Esophagus muscularis mucosa (tissue), 4 donors: Measurements from ENCODE around the gene PPARD. TPM values are rescaled to one million over a fixed set of nuclear protein-coding genes. Genes with fewer than 3 reads are reported as not detected.

ENCODE experiments used
- DNase-seq: peaks from one replicate; pipeline ENCODE4 v3.0.0-alpha.2; 2017; ENCODE audit errors: extremely low spot score
- H3K27ac ChIP-seq, 4 donors: fragments of 200-600 bp; sonication (generic); replicated peaks in 1 of 4; 1 replicate in 3 of 4; 2 replicates in 1 of 4; pipeline ENCODE4 v1.5.1; 2016 to 2019; ENCODE audit warnings: mild to moderate bottlenecking in 1 of 4
- H3K27me3 ChIP-seq, 4 donors: fragments of 200-600 bp; sonication (generic); one replicate each; pipeline versions ENCODE4 v1.5.1 to v1.6.0; 2016 to 2019
- H3K36me3 ChIP-seq, 4 donors: fragments of 200-600 bp; sonication (generic); one replicate each; pipeline ENCODE4 v1.5.1; 2016 to 2019
- H3K4me1 ChIP-seq, 4 donors: fragments of 200-600 bp; sonication (generic); one replicate each; pipeline ENCODE4 v1.5.1; 2016 to 2019
- H3K4me3 ChIP-seq, 4 donors: fragments of 200-600 bp; sonication (generic); 1 replicate in 2 of 4; 2 replicates in 2 of 4; pipeline ENCODE4 v1.5.1; 2016 to 2019; ENCODE audit warnings: mild to moderate bottlenecking in 4 of 4, moderate library complexity in 1 of 4
- H3K9me3 ChIP-seq, 4 donors: fragments of 200-600 bp; sonication (generic); 1 replicate in 3 of 4; 2 replicates in 1 of 4; pipeline ENCODE4 v1.5.1; 2016 to 2019
- EP300 ChIP-seq: sonication (generic); formaldehyde crosslinking; IDR thresholded peaks from one replicate; pipeline ENCODE4 v1.6.1; 2017; ENCODE audit warnings: antibody characterized with exemption
- POLR2A ChIP-seq: fragments of 450-650 bp; IDR thresholded peaks from one replicate; pipeline ENCODE4 v1.6.1; 2017; ENCODE audit warnings: antibody characterized with exemption, moderate library complexity, mild to moderate bottlenecking, low read depth
- POLR2AphosphoS5 ChIP-seq, 2 donors: sonication (generic); formaldehyde crosslinking; IDR thresholded peaks; one replicate each; pipeline ENCODE4 v1.6.1; 2017; ENCODE audit warnings: antibody characterized with exemption in 2 of 2
- WGBS: methylation state at CpG from one replicate; pipeline ENCODE4 v1.1.5; 2018; 5-methylcytosine and 5-hydroxymethylcytosine counted together
- intact Hi-C: fragments of 100-400 bp; cut with DNase I; formaldehyde crosslinking; loops from one replicate; pipeline ENCODE4 v1.15.1; 2023
- total RNA-seq, 4 donors: library from RNA; depleted of rRNA; stranded (reverse); fragments of >200 nt; gene quantifications; one replicate each; pipeline versions ENCODE4 v1.1.0 to v1.2.1, GENCODE V29; 2016
- TF ChIP-seq, protein P1 (sequence below), 3 experiments: fragments of 200-600 bp in 2 of 3; fragments of 450-650 bp in 1 of 3; sonication (generic) in 2 of 3; IDR thresholded peaks; one replicate each; pipeline ENCODE4 v1.5.1; 2017 to 2019; ENCODE audit warnings: antibody characterized with exemption in 3 of 3, mild to moderate bottlenecking in 2 of 3, moderate library complexity in 1 of 3

The PPARD gene
- total RNA-seq, 4 donors from 2014 or later = 10.8 to 22.4 (median 16.0) TPM

DNA sequence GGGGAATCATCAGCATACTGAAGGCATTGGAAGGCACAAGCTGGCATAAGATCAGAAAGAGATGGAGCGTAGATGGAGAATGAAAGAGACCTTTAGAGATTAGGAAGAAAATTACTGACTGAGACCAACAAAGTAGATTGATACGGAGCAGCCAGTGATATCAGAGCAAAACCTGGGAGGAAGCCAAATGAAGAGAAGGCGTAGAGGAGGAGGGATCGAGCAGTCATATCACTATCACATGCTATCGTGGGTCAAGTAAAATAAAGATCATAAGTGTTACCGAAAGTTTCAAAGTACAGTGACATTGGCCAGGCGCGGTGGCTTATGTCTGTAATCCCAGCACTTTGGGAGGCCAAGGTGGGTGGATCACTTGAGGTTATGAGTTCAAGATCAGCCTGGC is 56.2 kb downstream of the PPARD start:
- no peak overlapping the region for H3K4me3 ChIP-seq
- intact Hi-C loops = no loop called here
- TF ChIP-seq POLR2A (no peak), POLR2AphosphoS5 (IDR thresholded peaks at IDR 0.05) (no peak), EP300 (no peak)
- TF ChIP-seq, protein P1, sequence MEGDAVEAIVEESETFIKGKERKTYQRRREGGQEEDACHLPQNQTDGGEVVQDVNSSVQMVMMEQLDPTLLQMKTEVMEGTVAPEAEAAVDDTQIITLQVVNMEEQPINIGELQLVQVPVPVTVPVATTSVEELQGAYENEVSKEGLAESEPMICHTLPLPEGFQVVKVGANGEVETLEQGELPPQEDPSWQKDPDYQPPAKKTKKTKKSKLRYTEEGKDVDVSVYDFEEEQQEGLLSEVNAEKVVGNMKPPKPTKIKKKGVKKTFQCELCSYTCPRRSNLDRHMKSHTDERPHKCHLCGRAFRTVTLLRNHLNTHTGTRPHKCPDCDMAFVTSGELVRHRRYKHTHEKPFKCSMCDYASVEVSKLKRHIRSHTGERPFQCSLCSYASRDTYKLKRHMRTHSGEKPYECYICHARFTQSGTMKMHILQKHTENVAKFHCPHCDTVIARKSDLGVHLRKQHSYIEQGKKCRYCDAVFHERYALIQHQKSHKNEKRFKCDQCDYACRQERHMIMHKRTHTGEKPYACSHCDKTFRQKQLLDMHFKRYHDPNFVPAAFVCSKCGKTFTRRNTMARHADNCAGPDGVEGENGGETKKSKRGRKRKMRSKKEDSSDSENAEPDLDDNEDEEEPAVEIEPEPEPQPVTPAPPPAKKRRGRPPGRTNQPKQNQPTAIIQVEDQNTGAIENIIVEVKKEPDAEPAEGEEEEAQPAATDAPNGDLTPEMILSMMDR (IDR thresholded peaks at IDR 0.05) = no peak
- no peaks in the 10 kb centered on the region for H3K36me3 ChIP-seq
- H3K9me3 ChIP-seq = no peaks in the 10 kb centered on the region
- no peak for DNase-seq
- H3K27ac ChIP-seq = no peak overlapping the region
- peaks cover 0 to 4% (median 0%) of the 10 kb centered on the region in 4 donors for H3K4me1 ChIP-seq
- WGBS = 95% methylated on average over 8 of the region's 8 CpGs
- H3K27me3 ChIP-seq = no peaks in the 10 kb centered on the region

DNA sequence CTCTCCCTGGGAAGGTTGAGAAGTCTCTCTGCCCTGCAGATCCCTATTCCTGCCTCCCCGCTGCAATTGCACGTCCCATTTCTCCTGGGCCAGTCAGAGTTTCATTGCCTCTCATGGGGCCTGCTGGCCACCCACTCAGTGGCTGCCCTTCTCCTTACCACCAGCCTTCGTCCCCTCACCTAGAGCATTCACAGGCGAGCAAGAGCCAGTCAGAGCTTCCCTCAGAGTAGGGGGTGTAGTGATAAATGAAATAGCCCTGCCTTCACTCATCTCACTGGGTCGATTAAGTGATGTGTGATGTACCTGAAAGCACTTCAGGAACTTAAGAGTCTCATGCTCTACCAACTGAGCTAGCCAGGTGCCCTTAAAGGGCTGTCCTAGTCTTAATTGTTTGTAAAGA is 57.8 kb downstream of the PPARD start:
- Histone ChIP-seq H3K36me3 (no peaks in the 10 kb centered on the region), H3K27me3 (no peaks in the 10 kb centered on the region), H3K27ac (no peak overlapping the region), H3K4me3 (no peak overlapping the region), H3K4me1 (peaks cover 0 to 4% (median 0%) of the 10 kb centered on the region in 4 donors), H3K9me3 (no peaks in the 10 kb centered on the region)
- intact Hi-C loops = no loop called here
- WGBS = 91% methylated on average over 5 of the region's 5 CpGs
- TF ChIP-seq POLR2AphosphoS5 (IDR thresholded peaks at IDR 0.05) (no peak), POLR2A (no peak), EP300 (no peak)
- TF ChIP-seq, protein P1 (IDR thresholded peaks at IDR 0.05) = no peak
- no peak for DNase-seq

DNA sequence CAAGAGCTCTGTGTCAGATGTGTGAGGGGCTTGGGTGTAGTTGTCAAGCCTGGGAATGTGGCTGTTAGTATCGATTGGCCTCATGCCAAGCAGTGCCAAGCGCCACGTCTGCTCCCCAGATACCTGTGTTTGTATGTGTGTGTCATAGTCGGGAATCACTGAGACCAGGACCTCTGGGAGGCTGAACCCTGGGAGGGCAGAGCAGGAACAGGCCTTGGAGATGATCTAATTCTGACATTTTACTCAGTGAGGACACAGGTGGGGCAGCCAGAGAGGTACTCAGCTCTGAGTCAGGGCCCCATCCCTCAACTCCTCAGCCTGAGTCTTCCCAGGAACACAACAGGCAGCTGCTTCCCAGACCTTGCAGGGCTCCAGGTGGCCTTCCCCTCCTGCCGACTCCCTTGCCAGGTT is 58.5 kb downstream of the PPARD start:
- Histone ChIP-seq H3K36me3 (no peaks in the 10 kb centered on the region), H3K27ac (no peak overlapping the region), H3K4me3 (no peak overlapping the region), H3K4me1 (peaks cover 0 to 4% (median 0%) of the 10 kb centered on the region in 4 donors), H3K27me3 (no peaks in the 10 kb centered on the region), H3K9me3 (no peaks in the 10 kb centered on the region)
- intact Hi-C loops = no loop called here
- no peak for DNase-seq
- TF ChIP-seq POLR2AphosphoS5 (IDR thresholded peaks at IDR 0.05) (no peak), POLR2A (no peak), EP300 (no peak)
- TF ChIP-seq, protein P1 (IDR thresholded peaks at IDR 0.05) = no peak
- WGBS = 72% methylated on average over 4 of the region's 5 CpGs

DNA sequence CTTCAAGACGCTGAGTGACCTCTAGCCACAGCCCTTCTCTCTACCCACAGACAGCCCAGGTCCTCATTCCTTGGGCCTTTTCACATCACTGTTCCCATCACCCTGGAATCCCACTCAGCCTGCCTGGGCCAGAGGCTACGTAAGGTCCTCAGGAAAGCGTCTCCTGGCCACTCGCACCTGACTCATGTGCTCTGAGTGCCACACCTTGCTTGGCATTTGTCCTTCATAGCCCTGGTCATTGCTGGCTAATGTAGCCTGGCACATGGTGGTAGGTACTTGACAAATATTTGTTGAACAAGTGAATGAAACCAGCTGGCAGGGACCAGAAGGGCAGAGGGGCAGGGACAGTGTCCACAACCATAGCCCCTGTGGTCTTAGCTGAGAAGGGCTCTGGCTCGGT is 59.2 kb downstream of the PPARD start:
- 91% methylated on average over 5 of the region's 5 CpGs for WGBS
- H3K36me3 ChIP-seq = no peaks in the 10 kb centered on the region
- no peak overlapping the region for H3K4me3 ChIP-seq
- no peaks in the 10 kb centered on the region for H3K27me3 ChIP-seq
- no peaks in the 10 kb centered on the region for H3K9me3 ChIP-seq
- H3K4me1 ChIP-seq = peaks cover 0 to 4% (median 0%) of the 10 kb centered on the region in 4 donors
- intact Hi-C loops = no loop called here
- no peak for DNase-seq
- H3K27ac ChIP-seq = no peak overlapping the region
- TF ChIP-seq EP300 (no peak), POLR2A (no peak), POLR2AphosphoS5 (IDR thresholded peaks at IDR 0.05) (no peak)
- TF ChIP-seq, protein P1 (IDR thresholded peaks at IDR 0.05) = no peak
